Thyroid gland (tissue), 4 donors: ENCODE measurements around the gene GRM8. TPM values are rescaled to one million over a fixed set of nuclear protein-coding genes. Genes with fewer than 3 reads are reported as not detected.

ENCODE experiments used
- DNase-seq, 2 donors: peaks; one replicate each; pipeline ENCODE4 v3.0.0-alpha.2; 2019
- H3K27ac ChIP-seq, 3 donors: fragments of 200-600 bp; sonication (generic); 1 replicate in 2 of 3; 2 replicates in 1 of 3; pipeline ENCODE4 v1.5.1; 2016 to 2019; ENCODE audit warnings: mild to moderate bottlenecking in 1 of 3, moderate library complexity in 1 of 3
- H3K27me3 ChIP-seq: fragments of 200-600 bp; sonication (generic); one replicate; pipeline ENCODE4 v1.5.1; 2019
- H3K36me3 ChIP-seq, 2 donors: fragments of 200-600 bp; sonication (generic); one replicate each; pipeline ENCODE4 v1.5.1; 2016 to 2019
- H3K4me1 ChIP-seq, 2 donors: fragments of 200-600 bp; sonication (generic); one replicate each; pipeline ENCODE4 v1.5.1; 2017 to 2019
- H3K4me3 ChIP-seq, 3 donors: fragments of 200-600 bp; sonication (generic); replicated peaks in 1 of 3; 1 replicate in 2 of 3; 2 replicates in 1 of 3; pipeline ENCODE4 v1.5.1; 2016; ENCODE audit warnings: mild to moderate bottlenecking in 1 of 3
- H3K9me3 ChIP-seq: fragments of 200-600 bp; sonication (generic); one replicate; pipeline ENCODE4 v1.5.1; 2017
- POLR2A ChIP-seq, 2 donors: fragments of 450-650 bp; IDR thresholded peaks; one replicate each; pipeline ENCODE4 v1.6.1; 2017; ENCODE audit warnings: antibody characterized with exemption in 2 of 2, mild to moderate bottlenecking in 2 of 2, moderate library complexity in 1 of 2
- WGBS, 2 donors: methylation state at CpG; one replicate each; pipeline ENCODE4 v1.1.5; 2017; 5-methylcytosine and 5-hydroxymethylcytosine counted together
- intact Hi-C: fragments of 100-400 bp; cut with DNase I; formaldehyde crosslinking; loops from one replicate; pipeline ENCODE4 v1.15.1; 2023
- total RNA-seq, 4 donors: library from RNA; depleted of rRNA; stranded (reverse); fragments of >200 nt; gene quantifications; one replicate each; pipeline ENCODE4 v1.2.3, GENCODE V29; 2016
- TF ChIP-seq, protein P1 (sequence below), 6 experiments: fragments of 200-600 bp in 3 of 6; fragments of 450-650 bp in 3 of 6; sonication (generic) in 3 of 6; IDR thresholded peaks; one replicate each; pipeline ENCODE4 v1.5.1; 2016 to 2019; ENCODE audit warnings: antibody characterized with exemption in 6 of 6, mild to moderate bottlenecking in 2 of 6, inconsistent platforms in 1 of 6, moderate library complexity in 1 of 6

Gene GRM8
- total RNA-seq, 4 donors from 2014 or later = 0.54 to 9.5 (median 4.8) TPM

DNA sequence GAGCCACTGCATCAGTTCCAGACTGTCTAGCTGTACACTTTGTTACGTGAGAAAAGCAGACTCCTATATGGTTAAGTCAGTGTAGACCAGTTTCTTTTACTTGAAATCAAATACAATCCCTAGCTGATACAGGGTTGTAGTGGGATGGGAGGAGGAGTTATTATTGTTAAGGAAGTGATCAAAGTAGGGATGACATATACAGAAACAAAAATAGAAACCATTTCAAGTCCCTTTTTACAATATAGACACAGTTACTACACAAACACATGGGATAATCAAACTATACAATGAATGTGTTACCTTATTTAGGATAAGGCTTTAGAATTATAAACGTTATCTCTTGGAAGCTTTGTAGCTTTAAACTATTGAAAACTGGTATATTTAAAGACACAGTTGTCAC lies 233.9 kb downstream of the GRM8 start:
- H3K36me3 ChIP-seq = no peaks in the 10 kb centered on the region
- WGBS, 2 donors = 72 to 80% methylated on average over 2 of the region's 2 CpGs

DNA sequence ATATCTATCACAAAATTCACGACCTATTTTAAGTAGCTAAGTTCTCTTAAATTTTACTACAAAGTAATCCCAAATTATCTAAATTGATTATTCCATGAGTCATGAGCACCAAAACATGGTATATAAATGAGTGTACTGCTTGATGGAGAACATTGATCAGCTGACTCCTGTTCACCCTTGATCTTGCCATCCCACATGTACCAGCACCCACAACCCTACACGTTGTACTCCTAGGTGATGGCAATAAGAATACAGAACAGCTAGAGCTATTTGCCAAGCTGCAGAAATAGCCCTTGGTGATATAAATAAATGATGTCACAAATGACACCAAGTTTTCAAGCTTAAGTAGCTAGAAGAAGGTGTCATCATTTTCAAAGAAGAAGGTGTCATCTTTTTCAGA lies 235.5 kb downstream of the GRM8 start:
- intact Hi-C loops = no loop called here
- no peaks in the 10 kb centered on the region for H3K27me3 ChIP-seq
- H3K4me3 ChIP-seq = no peak overlapping the region
- no peaks in the 10 kb centered on the region for H3K4me1 ChIP-seq
- 67 to 71% methylated on average over 2 of the region's 2 CpGs for WGBS, 2 donors
- no peak for TF ChIP-seq POLR2A (IDR thresholded peaks at IDR 0.05)
- TF ChIP-seq, protein P1, sequence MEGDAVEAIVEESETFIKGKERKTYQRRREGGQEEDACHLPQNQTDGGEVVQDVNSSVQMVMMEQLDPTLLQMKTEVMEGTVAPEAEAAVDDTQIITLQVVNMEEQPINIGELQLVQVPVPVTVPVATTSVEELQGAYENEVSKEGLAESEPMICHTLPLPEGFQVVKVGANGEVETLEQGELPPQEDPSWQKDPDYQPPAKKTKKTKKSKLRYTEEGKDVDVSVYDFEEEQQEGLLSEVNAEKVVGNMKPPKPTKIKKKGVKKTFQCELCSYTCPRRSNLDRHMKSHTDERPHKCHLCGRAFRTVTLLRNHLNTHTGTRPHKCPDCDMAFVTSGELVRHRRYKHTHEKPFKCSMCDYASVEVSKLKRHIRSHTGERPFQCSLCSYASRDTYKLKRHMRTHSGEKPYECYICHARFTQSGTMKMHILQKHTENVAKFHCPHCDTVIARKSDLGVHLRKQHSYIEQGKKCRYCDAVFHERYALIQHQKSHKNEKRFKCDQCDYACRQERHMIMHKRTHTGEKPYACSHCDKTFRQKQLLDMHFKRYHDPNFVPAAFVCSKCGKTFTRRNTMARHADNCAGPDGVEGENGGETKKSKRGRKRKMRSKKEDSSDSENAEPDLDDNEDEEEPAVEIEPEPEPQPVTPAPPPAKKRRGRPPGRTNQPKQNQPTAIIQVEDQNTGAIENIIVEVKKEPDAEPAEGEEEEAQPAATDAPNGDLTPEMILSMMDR (IDR thresholded peaks at IDR 0.05) = no peak
- no peaks in the 10 kb centered on the region for H3K9me3 ChIP-seq
- H3K27ac ChIP-seq = no peak overlapping the region
- no peaks in the 10 kb centered on the region for H3K36me3 ChIP-seq
- no peak for DNase-seq

More for the DNA sequence above, 233.9 kb downstream of the GRM8 start:
- H3K27ac ChIP-seq = no peak overlapping the region
- DNase-seq = no peak
- no peak overlapping the region for H3K4me3 ChIP-seq
- no peaks in the 10 kb centered on the region for H3K9me3 ChIP-seq
- TF ChIP-seq, protein P1 (IDR thresholded peaks at IDR 0.05) = no peak
- TF ChIP-seq POLR2A (IDR thresholded peaks at IDR 0.05) = no peak
- no peaks in the 10 kb centered on the region for H3K4me1 ChIP-seq
- no peaks in the 10 kb centered on the region for H3K27me3 ChIP-seq
- intact Hi-C loops = no loop called here

DNA sequence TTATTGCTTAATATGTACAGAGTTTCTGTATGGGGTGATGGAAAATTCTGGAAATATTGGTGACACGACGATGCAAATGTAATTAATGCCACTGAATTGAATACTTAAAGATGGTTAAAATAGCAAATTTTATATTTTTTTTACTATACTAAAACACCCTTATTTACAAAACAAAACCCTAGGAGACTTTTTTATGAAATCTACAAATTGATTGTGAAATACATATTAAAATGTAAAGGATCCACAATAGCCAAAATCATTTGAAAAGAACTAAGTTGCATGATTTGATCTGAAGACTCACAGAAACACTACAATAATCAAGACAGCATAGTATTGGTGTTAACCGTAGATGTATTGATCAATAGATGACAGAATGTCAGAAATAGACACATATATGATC lies 252.0 kb downstream of the GRM8 start:
- 90 to 93% methylated on average over 3 of the region's 3 CpGs for WGBS, 2 donors

DNA sequence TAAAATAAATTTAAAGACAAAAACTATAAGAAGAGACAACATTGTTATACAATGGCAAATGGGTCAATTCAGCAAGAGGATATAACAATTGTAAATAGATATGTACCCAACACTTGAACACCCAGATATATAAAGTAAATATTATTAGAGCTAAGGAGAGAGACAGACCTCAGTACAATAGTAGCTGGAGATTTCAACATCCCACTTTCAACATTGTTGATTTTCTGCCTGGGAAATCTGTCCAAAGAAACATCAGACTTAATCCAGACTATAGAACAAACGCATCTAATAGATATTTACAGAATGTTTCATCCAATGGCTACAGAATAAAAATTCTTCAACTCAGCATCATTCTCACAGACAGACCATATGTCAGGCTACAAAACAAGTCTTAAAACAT lies 256.1 kb downstream of the GRM8 start:
- 36 to 57% methylated on average over 1 of the region's 1 CpG for WGBS, 2 donors
- H3K4me3 ChIP-seq = no peak overlapping the region
- H3K9me3 ChIP-seq = no peaks in the 10 kb centered on the region
- no peaks in the 10 kb centered on the region for H3K36me3 ChIP-seq
- H3K4me1 ChIP-seq = no peaks in the 10 kb centered on the region
- no peak overlapping the region for H3K27ac ChIP-seq
- TF ChIP-seq, protein P1 (IDR thresholded peaks at IDR 0.05) = no peak
- no peak for TF ChIP-seq POLR2A (IDR thresholded peaks at IDR 0.05)
- H3K27me3 ChIP-seq = no peaks in the 10 kb centered on the region
- intact Hi-C loops = no loop called here
- DNase-seq = no peak

More for the DNA sequence above, 252.0 kb downstream of the GRM8 start:
- Histone ChIP-seq H3K9me3 (no peaks in the 10 kb centered on the region), H3K27me3 (no peaks in the 10 kb centered on the region), H3K4me1 (no peaks in the 10 kb centered on the region), H3K36me3 (no peaks in the 10 kb centered on the region), H3K4me3 (no peak overlapping the region), H3K27ac (no peak overlapping the region)
- TF ChIP-seq, protein P1 (IDR thresholded peaks at IDR 0.05) = no peak
- TF ChIP-seq POLR2A (IDR thresholded peaks at IDR 0.05) = no peak
- intact Hi-C loops = no loop called here
- no peak for DNase-seq

DNA sequence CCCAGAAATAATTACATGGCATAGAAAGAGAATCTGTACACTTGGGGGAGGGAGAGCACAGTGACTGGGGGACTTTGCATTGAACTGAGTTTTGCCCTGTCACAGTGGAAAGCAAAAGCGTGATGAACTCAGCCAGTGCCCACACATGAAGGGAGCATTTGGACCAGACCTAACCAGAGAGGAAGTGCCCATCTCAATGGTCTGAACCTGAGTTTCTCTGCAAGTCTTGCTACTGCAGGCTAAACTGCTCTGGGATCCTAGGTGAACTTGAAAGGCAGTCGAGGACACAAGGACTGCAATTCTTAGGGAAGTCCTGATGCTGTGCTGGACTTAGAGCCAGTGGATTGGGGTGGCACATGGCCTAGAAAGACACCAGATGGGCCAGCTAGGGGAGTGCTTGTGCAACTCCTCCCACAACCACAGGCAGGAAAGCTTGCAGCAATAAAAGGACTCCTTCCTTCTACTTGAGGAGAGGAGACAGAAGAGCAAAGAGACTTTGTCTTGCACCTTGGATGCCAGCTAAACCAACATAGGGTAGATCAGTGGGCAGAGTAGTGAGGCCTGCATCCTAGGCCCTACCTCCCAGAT lies 259.0 kb downstream of the GRM8 start:
- no peaks in the 10 kb centered on the region for H3K9me3 ChIP-seq
- no peak overlapping the region for H3K27ac ChIP-seq
- TF ChIP-seq, protein P1 (IDR thresholded peaks at IDR 0.05) = no peak
- no peak for TF ChIP-seq POLR2A (IDR thresholded peaks at IDR 0.05)
- no peak for DNase-seq
- intact Hi-C loops = no loop called here
- 85 to 92% methylated on average over 2 of the region's 2 CpGs for WGBS, 2 donors
- H3K27me3 ChIP-seq = no peaks in the 10 kb centered on the region
- no peaks in the 10 kb centered on the region for H3K4me1 ChIP-seq
- H3K36me3 ChIP-seq = no peaks in the 10 kb centered on the region
- no peak overlapping the region for H3K4me3 ChIP-seq
